Activated CD4-positive, alpha-beta memory T cell treated with anti-CD3 and anti-CD28 coated beads, Interleukin-2, amount 10 ng/mL, durations not matched to agents 7 days and 5 days (primary cell): ENCODE measurements around the gene FBXO34. TPM values are rescaled to one million over a fixed set of nuclear protein-coding genes. Genes with fewer than 3 reads are reported as not detected.
A peak's percentile ranks its signal among the peaks of the same experiment; 100 is the strongest.

Experiments used
- CTCF ChIA-PET: fragments of 350-600 bp; sonication (Branson Sonifier 250); formaldehyde crosslinking; loops from one replicate; lab custom pipeline; 2021; ENCODE audit warnings: antibody characterized with exemption, inconsistent platforms; lab: Charles Lee
- POLR2A ChIA-PET: fragments of 350-600 bp; sonication (Branson Sonifier 250); formaldehyde crosslinking; loops from one replicate; lab custom pipeline; 2021; ENCODE audit warnings: antibody characterized with exemption; lab: Charles Lee
- DNase-seq: peaks from one replicate; pipeline ENCODE4 v3.0.0-alpha.2; 2020
- H3K27ac Mint-ChIP-seq: one replicate; pipeline ENCODE4 v1.8.0; 2021; ENCODE audit warnings: mild to moderate bottlenecking, mixed read lengths
- H3K27me3 Mint-ChIP-seq: one replicate; pipeline ENCODE4 v1.8.0; 2021; ENCODE audit warnings: mixed read lengths
- H3K36me3 Mint-ChIP-seq: one replicate; pipeline ENCODE4 v1.8.0; 2021; ENCODE audit warnings: low read depth, mixed read lengths
- H3K4me1 Mint-ChIP-seq: one replicate; pipeline ENCODE4 v1.8.0; 2021; ENCODE audit warnings: mixed read lengths
- H3K4me3 Mint-ChIP-seq: one replicate; pipeline ENCODE4 v1.8.0; 2021; ENCODE audit warnings: mild to moderate bottlenecking, mixed read lengths
- H3K9me3 Mint-ChIP-seq: one replicate; pipeline ENCODE4 v1.8.0; 2021; ENCODE audit warnings: mixed read lengths
- total RNA-seq, 2 experiments: library from RNA; stranded (reverse); gene quantifications; one replicate each; pipeline ENCODE4 v1.2.3, GENCODE V29; 2021

FBXO34 gene
- total RNA-seq, 2 experiments from 2014 or later, result 25.1 to 25.5 TPM

DNA sequence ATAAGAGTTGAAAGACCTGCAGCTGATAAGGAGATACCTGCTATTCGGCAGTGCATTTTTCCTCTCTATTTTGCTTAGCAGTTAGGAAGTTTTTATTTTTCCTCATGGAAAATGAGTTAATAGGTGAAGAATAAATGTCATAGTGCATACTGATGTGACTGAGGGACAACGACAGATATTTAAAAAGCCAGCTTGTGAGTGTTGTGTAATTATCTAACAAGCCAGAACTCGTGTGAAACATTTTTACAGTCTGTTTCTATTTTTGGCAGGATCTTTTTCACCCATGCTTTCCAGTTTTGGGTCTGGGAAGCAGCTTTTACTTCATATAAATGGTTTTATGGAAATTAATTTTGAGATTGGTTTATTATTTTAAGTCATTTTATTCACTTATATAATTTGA, 2.9 kb downstream of the FBXO34 start:
- CTCF ChIA-PET, result interaction anchor here (1.5 to 1.7 kb wide), 2 partner anchors 80 to 155 kb away, joined by 4 to 13 read pairs; no protein-coding TSS in a partner anchor
- H3K4me3 Mint-ChIP-seq, result no peak overlapping the region
- no peak for DNase-seq
- H3K9me3 Mint-ChIP-seq, result no peaks in the 10 kb centered on the region
- H3K36me3 Mint-ChIP-seq, result peaks cover 9% of the 10 kb centered on the region
- H3K4me1 Mint-ChIP-seq, result peaks cover 65% of the 10 kb centered on the region
- H3K27me3 Mint-ChIP-seq, result no peaks in the 10 kb centered on the region
- no peak overlapping the region for H3K27ac Mint-ChIP-seq
- POLR2A ChIA-PET, result interaction anchor here (1.2 to 2.0 kb wide), 3 partner anchors 10 to 87 kb away, joined by 3 to 5 read pairs (median 4); no protein-coding TSS in a partner anchor

DNA sequence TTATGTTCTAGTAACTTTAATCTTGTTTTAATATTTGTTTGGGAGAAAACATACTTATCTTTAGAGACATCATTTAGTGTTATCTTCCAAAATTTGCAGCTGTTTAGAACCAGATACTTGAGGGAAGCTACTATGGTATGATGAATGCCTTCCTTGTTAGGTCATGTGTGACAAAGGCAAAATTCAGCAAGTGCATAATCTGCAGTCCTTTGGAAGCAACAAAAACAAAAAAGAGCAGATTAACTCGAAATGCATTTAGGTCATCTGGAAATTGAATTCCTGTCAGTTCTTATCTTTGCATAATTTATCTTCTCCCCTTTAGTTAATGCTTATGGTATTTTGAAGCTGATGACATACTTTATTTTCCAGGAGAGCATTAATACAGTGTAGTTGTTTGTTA, 3.5 kb downstream of the FBXO34 start:
- ChIA-PET CTCF (interaction anchor here (1.5 to 1.7 kb wide), 2 partner anchors 80 to 154 kb away, joined by 4 to 13 read pairs; no protein-coding TSS in a partner anchor), POLR2A (interaction anchor here (1.2 to 2.0 kb wide), 4 partner anchors 9 to 86 kb away, joined by 3 to 5 read pairs (median 4); no protein-coding TSS in a partner anchor)
- Mint-ChIP-seq H3K36me3 (peaks cover 15% of the 10 kb centered on the region), H3K4me3 (no peak overlapping the region), H3K9me3 (no peaks in the 10 kb centered on the region), H3K4me1 (peaks cover 70% of the 10 kb centered on the region), H3K27ac (no peak overlapping the region), H3K27me3 (no peaks in the 10 kb centered on the region)
- no peak for DNase-seq

DNA sequence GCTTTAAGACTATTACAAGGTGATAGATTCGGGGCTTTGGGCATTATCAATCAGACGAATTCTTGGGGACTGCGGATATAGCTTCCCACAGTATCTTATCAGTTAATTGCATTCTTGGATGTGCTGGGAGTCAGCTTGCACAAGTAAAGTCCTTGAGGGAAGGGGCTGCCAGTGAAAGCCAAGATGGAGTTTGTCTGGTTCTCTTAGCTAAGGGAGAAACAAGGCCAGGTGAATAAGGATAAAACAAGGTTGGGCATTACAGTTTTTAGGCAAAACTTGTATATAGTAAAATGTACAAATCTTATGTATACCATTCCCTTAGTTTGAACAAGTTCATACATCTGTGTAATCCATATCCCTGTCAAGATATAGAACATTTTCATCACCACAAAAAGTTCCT, 5.5 kb downstream of the FBXO34 start:
- Mint-ChIP-seq H3K36me3 (peaks cover 21% of the 10 kb centered on the region), H3K27ac (no peak overlapping the region), H3K27me3 (no peaks in the 10 kb centered on the region), H3K4me1 (peaks cover 62% of the 10 kb centered on the region), H3K9me3 (no peaks in the 10 kb centered on the region), H3K4me3 (no peak overlapping the region)
- ChIA-PET CTCF (interaction anchor here (1.6 kb wide), 1 partner anchor 79 kb away, joined by 3 read pairs; no protein-coding TSS in a partner anchor), POLR2A (interaction anchor here (0.9 to 2.0 kb wide), 2 partner anchors 56 to 61 kb away, joined by 3 to 5 read pairs; no protein-coding TSS in a partner anchor)
- DNase-seq, result no peak

DNA sequence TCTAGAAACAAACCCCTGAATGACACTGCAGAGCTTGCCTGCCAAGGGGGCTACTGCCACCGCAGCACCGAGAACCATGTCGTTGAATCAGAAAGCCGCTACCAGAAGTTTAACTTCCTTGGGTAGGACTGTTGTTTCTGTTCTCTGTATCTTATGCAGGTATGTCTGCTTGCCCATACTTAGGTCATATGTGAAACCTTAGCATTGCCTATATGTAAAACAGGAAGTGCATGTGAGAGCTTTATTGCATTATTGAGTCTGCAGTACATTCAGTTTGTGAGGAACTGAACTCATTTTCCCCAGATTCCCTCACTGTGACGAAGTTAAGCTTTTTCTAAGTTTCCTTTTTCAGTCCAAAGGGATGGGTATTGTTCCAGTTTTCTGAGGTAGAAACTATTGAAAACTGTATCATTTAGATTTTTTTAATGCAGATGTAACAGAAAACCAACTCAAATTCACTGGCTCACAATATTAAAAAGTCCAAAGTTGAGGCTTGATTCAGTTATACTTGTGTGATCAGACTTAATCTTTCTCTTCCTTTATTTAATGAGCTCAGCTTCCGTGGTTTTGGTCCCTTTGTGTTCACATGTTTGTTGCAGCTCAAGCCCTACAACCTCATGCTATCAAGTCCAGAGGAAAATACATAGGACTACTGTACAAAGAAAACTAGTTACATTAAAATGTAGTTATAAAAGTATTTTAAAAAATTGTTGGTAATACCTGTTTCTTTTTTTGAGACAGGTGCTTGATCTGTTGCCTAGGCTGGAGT, 6.9 kb downstream of the FBXO34 start:
- POLR2A ChIA-PET, result interaction anchor here (1.6 to 2.0 kb wide), 2 partner anchors 59 to 251 kb away, joined by 5 to 6 read pairs; partner anchors contain the start of genes SOCS4 and WDHD1
- Mint-ChIP-seq H3K4me3 (no peak overlapping the region), H3K4me1 (peaks cover 49% of the 10 kb centered on the region), H3K36me3 (peaks cover 18% of the 10 kb centered on the region), H3K27ac (peak overlapping the region; percentile 26), H3K9me3 (no peaks in the 10 kb centered on the region), H3K27me3 (no peaks in the 10 kb centered on the region)
- DNase-seq, result no peak
- CTCF ChIA-PET, result interaction anchor here (1.6 to 2.0 kb wide), 2 partner anchors 76 to 78 kb away, joined by 3 to 5 read pairs; no protein-coding TSS in a partner anchor

DNA sequence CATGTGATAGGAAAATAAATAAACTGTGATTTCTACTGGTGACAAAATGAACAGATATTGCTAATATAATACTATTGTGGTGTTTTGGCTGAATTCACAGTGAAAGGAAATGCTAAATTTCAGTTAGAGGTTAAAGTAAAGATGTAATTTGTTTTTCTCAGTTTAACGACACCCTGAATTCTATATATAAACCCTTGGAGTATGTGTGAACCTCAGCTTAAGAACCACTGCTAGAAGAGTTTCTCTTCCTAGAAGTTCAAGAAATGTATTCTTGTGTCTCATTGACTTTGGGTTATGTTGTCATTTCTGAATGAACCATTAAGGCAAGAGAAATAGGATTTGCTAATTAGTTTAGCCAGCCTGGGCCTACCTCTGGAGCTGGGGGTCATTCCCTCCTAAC, 8.2 kb downstream of the FBXO34 start:
- Mint-ChIP-seq H3K4me1 (peaks cover 39% of the 10 kb centered on the region), H3K4me3 (no peak overlapping the region), H3K36me3 (peaks cover 18% of the 10 kb centered on the region), H3K9me3 (no peaks in the 10 kb centered on the region), H3K27me3 (no peaks in the 10 kb centered on the region), H3K27ac (no peak overlapping the region)
- DNase-seq, result no peak
- CTCF ChIA-PET, result interaction anchor here (2.0 kb wide), 1 partner anchor 75 kb away, joined by 5 read pairs; no protein-coding TSS in a partner anchor
- POLR2A ChIA-PET, result no interaction called here

DNA sequence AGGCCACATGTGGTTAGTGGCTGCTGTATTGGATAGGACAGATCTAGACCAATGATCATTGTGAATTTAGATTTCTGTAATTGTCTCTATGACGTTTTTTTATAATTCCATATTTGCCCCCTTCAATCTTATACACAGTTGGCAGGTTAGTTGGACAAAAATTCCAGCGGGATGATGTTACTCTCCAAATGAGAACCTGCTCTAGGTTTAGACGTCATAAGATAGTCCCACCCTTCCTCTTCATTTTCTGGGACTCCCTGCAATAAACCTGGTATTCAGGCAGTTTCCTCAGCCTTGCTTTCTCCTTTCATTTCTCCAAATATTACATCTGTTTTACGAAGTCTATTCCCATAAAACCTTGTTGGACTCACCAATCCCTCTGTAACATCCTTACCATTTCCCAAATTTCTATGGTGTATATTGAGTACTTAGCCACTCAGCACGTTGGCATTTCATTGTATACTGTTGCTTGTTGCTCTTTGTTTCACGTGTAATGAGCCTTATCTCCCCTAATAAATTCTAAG, 10.2 kb downstream of the FBXO34 start:
- POLR2A ChIA-PET, result no interaction called here
- Mint-ChIP-seq H3K27ac (no peak overlapping the region), H3K4me3 (no peak overlapping the region), H3K4me1 (peaks cover 34% of the 10 kb centered on the region), H3K9me3 (no peaks in the 10 kb centered on the region), H3K36me3 (peaks cover 24% of the 10 kb centered on the region), H3K27me3 (no peaks in the 10 kb centered on the region)
- DNase-seq, result no peak
- CTCF ChIA-PET, result interaction anchor here (1.1 to 1.8 kb wide), 2 partner anchors 11 to 72 kb away, joined by 3 to 10 read pairs; partner anchors contain the start of gene FBXO34

DNA sequence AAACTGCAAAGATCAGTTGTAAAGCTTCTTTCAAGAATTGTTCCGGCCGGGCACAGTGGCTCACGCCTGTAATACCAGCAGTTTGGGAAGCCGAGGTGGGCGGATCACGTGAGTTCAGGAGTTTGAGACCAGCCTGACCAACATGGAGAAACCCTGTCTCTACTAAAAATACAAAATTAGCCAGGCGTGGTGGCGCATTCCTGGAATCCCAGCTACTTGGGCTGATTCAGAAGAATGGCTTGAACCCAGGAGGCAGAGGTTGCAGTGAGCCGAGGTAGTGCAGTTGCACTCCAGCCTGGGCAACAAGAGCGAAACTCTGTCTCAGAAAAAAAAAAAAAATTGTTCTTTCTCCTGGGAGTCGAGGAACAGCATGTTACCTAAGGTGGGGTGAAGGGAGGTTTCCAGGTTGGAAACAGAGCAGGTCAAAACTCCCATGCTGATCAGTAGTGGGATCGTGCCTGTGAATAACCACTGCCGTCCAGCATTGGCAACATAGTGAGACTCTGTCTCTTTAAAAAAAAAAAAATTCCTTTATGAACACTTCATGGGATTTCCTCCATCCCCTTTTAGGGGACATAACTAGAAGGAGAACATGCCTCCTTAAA, 13.9 kb downstream of the FBXO34 start:
- Mint-ChIP-seq H3K27me3 (no peaks in the 10 kb centered on the region), H3K4me3 (no peak overlapping the region), H3K4me1 (peaks cover 22% of the 10 kb centered on the region), H3K36me3 (peaks cover 20% of the 10 kb centered on the region), H3K9me3 (no peaks in the 10 kb centered on the region), H3K27ac (no peak overlapping the region)
- ChIA-PET POLR2A (no interaction called here), CTCF (interaction anchor here (1.7 kb wide), 1 partner anchor 14 kb away, joined by 6 read pairs; the partner anchor contains the start of gene FBXO34)
- no peak for DNase-seq

DNA sequence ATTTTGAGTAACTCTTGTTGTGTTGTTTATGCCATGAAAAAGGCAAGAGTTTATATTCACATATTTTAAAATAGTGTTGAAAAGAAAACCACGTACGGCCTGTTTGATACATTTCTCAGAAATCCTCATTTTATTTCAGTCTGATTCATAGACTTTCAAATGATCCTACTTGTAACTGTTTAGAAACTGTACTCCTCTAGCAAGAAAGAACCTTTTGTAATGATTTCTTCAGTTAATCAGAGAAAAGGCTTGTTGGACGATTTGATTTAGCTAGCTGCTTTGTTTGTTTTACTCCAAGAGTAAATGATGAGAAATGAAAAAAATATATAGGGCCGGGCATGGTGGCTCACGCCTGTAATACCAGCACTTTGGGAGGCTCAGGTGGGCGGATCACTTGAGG, 17.2 kb downstream of the FBXO34 start:
- no peaks in the 10 kb centered on the region for H3K27me3 Mint-ChIP-seq
- CTCF ChIA-PET, result no interaction called here
- H3K4me3 Mint-ChIP-seq, result no peak overlapping the region
- POLR2A ChIA-PET, result no interaction called here
- peaks cover 12% of the 10 kb centered on the region for H3K36me3 Mint-ChIP-seq
- H3K4me1 Mint-ChIP-seq, result peaks cover 22% of the 10 kb centered on the region
- DNase-seq, result no peak
- H3K27ac Mint-ChIP-seq, result no peak overlapping the region
- H3K9me3 Mint-ChIP-seq, result no peaks in the 10 kb centered on the region

DNA sequence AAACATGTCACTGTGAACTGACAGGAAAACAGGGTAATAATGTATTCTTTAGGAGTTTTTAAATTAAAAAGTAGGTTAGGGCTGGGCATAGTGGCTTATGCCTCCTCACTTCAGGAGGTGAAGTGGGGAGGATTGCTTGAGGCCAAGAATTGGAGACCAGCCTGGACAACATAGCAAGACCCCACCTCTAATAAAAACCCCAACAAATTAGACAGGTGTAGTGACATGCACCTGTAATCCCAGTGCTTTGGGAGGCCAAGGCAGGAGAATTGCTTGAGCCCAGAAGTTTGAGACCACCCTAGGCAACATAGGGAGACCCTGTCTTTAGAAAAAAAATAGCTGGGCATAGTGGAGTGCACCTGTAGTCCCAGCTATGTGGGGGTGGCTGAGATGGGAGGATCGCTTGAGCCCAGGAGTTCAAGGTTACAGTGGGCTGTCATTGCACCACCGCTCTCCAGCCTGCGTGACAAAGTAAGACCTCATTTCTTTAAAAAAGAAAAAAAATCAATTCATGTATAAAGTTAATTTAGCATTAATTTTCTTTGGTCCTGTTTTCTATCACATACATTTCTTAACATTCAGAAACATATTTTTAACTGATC, 20.4 kb downstream of the FBXO34 start:
- Mint-ChIP-seq H3K27me3 (no peaks in the 10 kb centered on the region), H3K36me3 (peaks cover 4% of the 10 kb centered on the region), H3K27ac (no peak overlapping the region), H3K4me3 (no peak overlapping the region), H3K4me1 (peaks cover 32% of the 10 kb centered on the region), H3K9me3 (no peaks in the 10 kb centered on the region)
- DNase-seq, result no peak
- CTCF ChIA-PET, result no interaction called here
- POLR2A ChIA-PET, result no interaction called here

DNA sequence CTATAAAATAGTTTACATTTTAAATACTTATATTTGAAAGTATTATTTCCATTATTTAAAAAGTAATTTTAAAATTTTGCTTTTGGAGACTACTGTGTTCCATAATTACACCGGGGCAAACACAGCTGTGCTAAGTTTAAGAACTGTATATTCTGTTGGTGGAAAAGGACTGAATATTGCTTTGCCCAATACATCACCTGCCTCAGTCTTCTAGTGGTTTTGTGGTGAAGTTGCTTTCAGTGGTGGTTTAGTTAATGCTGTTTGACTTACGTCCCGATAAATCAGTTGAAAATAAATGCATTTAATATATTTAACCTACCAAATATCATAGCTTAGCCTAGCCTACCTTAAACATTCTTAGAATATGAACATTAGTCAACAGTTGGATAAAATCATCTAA, 23.4 kb downstream of the FBXO34 start:
- no peak overlapping the region for H3K4me3 Mint-ChIP-seq
- CTCF ChIA-PET, result interaction anchor here (0.7 to 1.0 kb wide), 2 partner anchors 23 to 26 kb away, joined by 3 read pairs; no protein-coding TSS in a partner anchor

DNA sequence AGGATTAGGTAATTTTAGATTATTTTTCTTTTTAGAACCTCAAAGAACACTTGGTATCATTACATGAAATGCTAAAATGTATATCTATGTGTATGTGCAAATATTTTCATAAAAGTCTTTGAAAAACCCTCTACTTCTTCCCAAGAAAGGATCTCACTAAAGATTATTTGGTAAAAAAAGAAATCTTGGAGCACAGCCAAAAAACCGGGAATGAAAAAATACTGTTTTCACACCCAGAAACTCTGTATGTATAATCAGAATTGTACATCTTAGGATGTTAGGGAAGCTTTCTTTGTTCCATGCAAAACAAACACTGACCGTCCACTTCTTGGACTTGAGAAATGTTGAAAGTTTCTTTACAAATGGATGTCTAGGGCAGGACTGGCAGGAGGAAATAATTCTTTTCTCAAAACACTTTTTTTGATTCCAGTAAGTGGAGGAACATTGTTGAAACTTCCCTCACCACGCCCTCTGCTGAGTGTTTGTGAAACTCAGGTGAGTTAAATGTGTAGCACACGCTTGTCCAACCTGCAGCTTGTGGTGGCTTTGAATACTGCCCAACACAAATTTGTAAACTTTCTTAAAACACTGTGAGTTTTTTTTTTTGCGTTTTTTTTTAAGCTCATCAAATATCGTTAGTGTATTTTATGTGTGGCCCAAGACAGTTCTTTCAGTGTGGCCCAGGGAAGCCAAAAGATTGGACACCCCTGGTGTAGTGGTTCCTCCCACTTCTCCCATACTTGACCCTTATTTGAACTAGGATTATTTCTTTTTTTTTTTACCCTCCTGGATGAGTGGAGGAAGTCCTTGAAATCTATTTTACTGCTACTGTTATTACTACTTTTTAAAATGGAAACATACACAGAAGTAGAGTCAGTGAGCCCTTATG, 26.6 kb downstream of the FBXO34 start:
- DNase-seq, result peak; percentile 43
- H3K27me3 Mint-ChIP-seq, result no peaks in the 10 kb centered on the region
- peaks cover 24% of the 10 kb centered on the region for H3K36me3 Mint-ChIP-seq
- peaks cover 67% of the 10 kb centered on the region for H3K4me1 Mint-ChIP-seq
- ChIA-PET POLR2A (no interaction called here), CTCF (interaction anchor here (0.8 to 1.9 kb wide), 5 partner anchors 12 to 153 kb away, joined by 3 to 8 read pairs (median 4); partner anchors contain the start of gene FBXO34)
- H3K27ac Mint-ChIP-seq, result no peak overlapping the region
- no peaks in the 10 kb centered on the region for H3K9me3 Mint-ChIP-seq
- no peak overlapping the region for H3K4me3 Mint-ChIP-seq

More for the DNA sequence above, 23.4 kb downstream of the FBXO34 start:
- Mint-ChIP-seq H3K36me3 (peaks cover 14% of the 10 kb centered on the region), H3K27ac (no peak overlapping the region), H3K9me3 (no peaks in the 10 kb centered on the region), H3K27me3 (no peaks in the 10 kb centered on the region), H3K4me1 (peaks cover 38% of the 10 kb centered on the region)
- DNase-seq, result no peak
- POLR2A ChIA-PET, result no interaction called here

DNA sequence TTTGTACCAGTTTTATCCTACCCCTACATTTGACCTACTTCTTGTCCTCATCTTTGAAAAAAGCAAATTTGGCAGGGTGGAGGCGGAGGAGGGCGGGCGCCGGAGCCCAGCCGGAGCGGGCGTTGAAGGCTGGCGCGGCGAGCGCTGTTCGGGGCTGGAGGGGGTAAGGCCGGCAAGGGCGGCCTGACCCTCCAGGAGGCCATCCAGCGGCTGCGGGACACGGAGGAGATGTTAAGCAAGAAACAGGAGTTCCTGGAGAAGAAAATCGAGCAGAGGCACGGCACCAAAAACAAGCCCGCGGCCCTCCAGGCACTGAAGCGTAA, 27.2 kb downstream of the FBXO34 start:
- no peak for DNase-seq
- no peaks in the 10 kb centered on the region for H3K9me3 Mint-ChIP-seq
- no peak overlapping the region for H3K4me3 Mint-ChIP-seq
- peaks cover 71% of the 10 kb centered on the region for H3K4me1 Mint-ChIP-seq
- POLR2A ChIA-PET, result no interaction called here
- CTCF ChIA-PET, result interaction anchor here (1.0 to 1.9 kb wide), 4 partner anchors 12 to 154 kb away, joined by 3 to 8 read pairs (median 4); no protein-coding TSS in a partner anchor
- H3K36me3 Mint-ChIP-seq, result peaks cover 24% of the 10 kb centered on the region
- H3K27ac Mint-ChIP-seq, result no peak overlapping the region
- no peaks in the 10 kb centered on the region for H3K27me3 Mint-ChIP-seq
